H9 (cell line): ENCODE data around the gene CD52. TPM values are rescaled to one million over a fixed set of nuclear protein-coding genes. Genes with fewer than 3 reads are reported as not detected.

Experiments used
- DNase-seq: peaks from one replicate; pipeline ENCODE4 v3.0.0-alpha.2; 2017
- H2AFZ ChIP-seq: one replicate; pipeline ENCODE4 v1.6.1; 2013; ENCODE audit warnings: mild to moderate bottlenecking, low read length, control low read depth, moderate library complexity
- H2AK5ac ChIP-seq: 2 replicates; pipeline ENCODE4 v1.6.1; 2013; ENCODE audit warnings: low read length, control low read depth, mixed read lengths; ENCODE audit not compliant: insufficient read length
- H2BK120ac ChIP-seq: one replicate; pipeline ENCODE4 v1.6.1; 2013; ENCODE audit warnings: low read depth, mild to moderate bottlenecking, low read length, control low read depth, inconsistent platforms; ENCODE audit not compliant: poor library complexity, severe bottlenecking
- H2BK12ac ChIP-seq: 2 replicates; pipeline ENCODE4 v1.6.1; 2013; ENCODE audit warnings: low read length, control low read depth, mixed read lengths, low read depth; ENCODE audit not compliant: insufficient read length
- H2BK15ac ChIP-seq: 2 replicates; pipeline ENCODE4 v1.6.1; 2013; ENCODE audit warnings: low read depth, low read length, control low read depth
- H2BK20ac ChIP-seq: one replicate; pipeline ENCODE4 v1.6.1; 2013; ENCODE audit warnings: low read depth, mild to moderate bottlenecking, low read length, control low read depth, inconsistent platforms; ENCODE audit not compliant: poor library complexity, severe bottlenecking
- H2BK5ac ChIP-seq: 2 replicates; pipeline ENCODE4 v1.6.1; 2013; ENCODE audit warnings: low read length, control low read depth, mixed read lengths; ENCODE audit not compliant: insufficient read length
- H3K14ac ChIP-seq: 2 replicates; pipeline ENCODE4 v1.6.1; 2013; ENCODE audit warnings: low read length, control low read depth; ENCODE audit not compliant: insufficient read depth
- H3K18ac ChIP-seq: 2 replicates; pipeline ENCODE4 v1.6.1; 2013; ENCODE audit warnings: low read depth, mild to moderate bottlenecking, mixed read lengths, low read length, control low read depth; ENCODE audit not compliant: insufficient read length
- H3K23ac ChIP-seq: 2 replicates; pipeline ENCODE4 v1.6.1; 2013; ENCODE audit warnings: low read length, control low read depth, mixed read lengths, low read depth; ENCODE audit not compliant: insufficient read length
- H3K23me2 ChIP-seq: 2 replicates; pipeline ENCODE4 v1.6.1; 2013; ENCODE audit warnings: low read depth, mild to moderate bottlenecking, mixed read lengths, low read length, control low read depth; ENCODE audit not compliant: insufficient read length, poor library complexity, severe bottlenecking
- H3K27ac ChIP-seq: 2 replicates; pipeline ENCODE4 v1.5.1; 2013; ENCODE audit warnings: low read length, control low read depth, mixed read lengths, low read depth; ENCODE audit not compliant: insufficient read length
- H3K27me3 ChIP-seq: 2 replicates; pipeline ENCODE4 v1.6.1; 2013; ENCODE audit warnings: low read length, control low read depth, inconsistent platforms; ENCODE audit not compliant: insufficient read depth
- H3K4ac ChIP-seq: 2 replicates; pipeline ENCODE4 v1.6.1; 2013; ENCODE audit warnings: low read depth, mild to moderate bottlenecking, control low read depth, inconsistent platforms, low read length, moderate library complexity
- H3K4me1 ChIP-seq: 2 replicates; pipeline ENCODE4 v1.6.1; 2013; ENCODE audit warnings: low read length, control low read depth, inconsistent platforms; ENCODE audit not compliant: insufficient read depth
- H3K4me2 ChIP-seq: 2 replicates; pipeline ENCODE4 v1.6.1; 2013; ENCODE audit warnings: low read length, control low read depth, mixed read lengths; ENCODE audit not compliant: insufficient read length, insufficient read depth
- H3K56ac ChIP-seq: 2 replicates; pipeline ENCODE4 v1.6.1; 2013; ENCODE audit warnings: low read depth, mild to moderate bottlenecking, mixed read lengths, low read length, control low read depth; ENCODE audit not compliant: insufficient read length
- H3K79me1 ChIP-seq: 2 replicates; pipeline ENCODE4 v1.6.1; 2013; ENCODE audit warnings: low read depth, mild to moderate bottlenecking, moderate library complexity, low read length, control low read depth, inconsistent platforms; ENCODE audit not compliant: insufficient read depth, poor library complexity, severe bottlenecking
- H3K79me2 ChIP-seq: 2 replicates; pipeline ENCODE4 v1.6.1; 2013; ENCODE audit warnings: low read length, control low read depth, inconsistent platforms; ENCODE audit not compliant: insufficient read depth
- H3K9ac ChIP-seq: 2 replicates; pipeline ENCODE4 v1.6.1; 2013; ENCODE audit warnings: low read length, control low read depth, mixed read lengths; ENCODE audit not compliant: insufficient read length; ENCODE audit errors: extremely low read depth
- H3K9me3 ChIP-seq: one replicate; pipeline ENCODE4 v1.6.1; 2013; ENCODE audit warnings: low read depth, low read length, inconsistent platforms; ENCODE audit not compliant: control insufficient read depth
- H3T11ph ChIP-seq: one replicate; pipeline ENCODE4 v1.6.1; 2013; ENCODE audit warnings: mild to moderate bottlenecking, low read length, control low read depth, inconsistent platforms
- H4K20me1 ChIP-seq: one replicate; pipeline ENCODE4 v1.6.1; 2013; ENCODE audit not compliant: control insufficient read depth, insufficient read length, insufficient read depth
- H4K5ac ChIP-seq: 2 replicates; pipeline ENCODE4 v1.6.1; 2013; ENCODE audit warnings: low read depth, mild to moderate bottlenecking, mixed read lengths, low read length, control low read depth; ENCODE audit not compliant: insufficient read length
- H4K8ac ChIP-seq: replicated peaks from 2 replicates; pipeline ENCODE4 v1.6.1; 2013; ENCODE audit warnings: low read length, control low read depth, mixed read lengths, low read depth; ENCODE audit not compliant: insufficient read length
- H4K91ac ChIP-seq: 2 replicates; pipeline ENCODE4 v1.6.1; 2013; ENCODE audit warnings: low read depth, mild to moderate bottlenecking, moderate library complexity, mixed read lengths, low read length, control low read depth; ENCODE audit not compliant: insufficient read length
- H3K27ac Mint-ChIP-seq, 3 experiments: 2 replicates in 2 of 3; 3 replicates in 1 of 3; pipeline ENCODE4 v1.8.0; 2020 to 2021; ENCODE audit warnings: mixed read lengths in 3 of 3, mild to moderate bottlenecking in 1 of 3, moderate library complexity in 1 of 3
- H3K27me3 Mint-ChIP-seq: 2 replicates; pipeline ENCODE4 v1.8.0; 2021; ENCODE audit warnings: low read depth, mild to moderate bottlenecking, moderate library complexity, mixed read lengths
- H3K36me3 Mint-ChIP-seq, 3 experiments: 2 replicates in 2 of 3; 3 replicates in 1 of 3; pipeline ENCODE4 v1.8.0; 2020 to 2021; ENCODE audit warnings: low read depth in 3 of 3, mixed read lengths in 3 of 3; ENCODE audit not compliant: insufficient read depth in 1 of 3
- H3K4me1 Mint-ChIP-seq, 2 experiments: 2 replicates each; pipeline ENCODE4 v1.8.0; 2020; ENCODE audit warnings: mixed read lengths in 2 of 2
- H3K4me3 Mint-ChIP-seq, 2 experiments: 2 replicates in 1 of 2; 3 replicates in 1 of 2; pipeline ENCODE4 v1.8.0; 2020 to 2021; ENCODE audit warnings: mild to moderate bottlenecking in 2 of 2, mixed read lengths in 2 of 2, moderate library complexity in 1 of 2
- H3K9me3 Mint-ChIP-seq, 2 experiments: 2 replicates in 1 of 2; 3 replicates in 1 of 2; pipeline ENCODE4 v1.8.0; 2020; ENCODE audit warnings: mild to moderate bottlenecking in 2 of 2, mixed read lengths in 2 of 2, moderate library complexity in 1 of 2
- CTCF ChIP-seq: fragments of 200-600 bp; sonication (generic); conservative IDR thresholded peaks from 3 replicates; pipeline ENCODE4 v1.8.0; 2021; ENCODE audit warnings: antibody characterized with exemption, mild to moderate bottlenecking
- WGBS: extraction: QIAGEN DNeasy Blood & Tissue Kit; methylation state at CpG from one replicate; pipeline ENCODE4 v1.1.7; 2013; ENCODE audit warnings: missing lambda C conversion rate, low lambda C conversion rate, mixed read lengths; ENCODE audit not compliant: insufficient read length; ENCODE audit errors: extremely low coverage; 5-methylcytosine and 5-hydroxymethylcytosine counted together
- total RNA-seq: library from RNA; stranded (reverse); gene quantifications from 2 replicates; pipeline ENCODE4 v1.2.1, GENCODE V29; 2021

The CD52 gene
- total RNA-seq, 1 experiment from 2014 or later = 4.1 TPM

GRCh38 chr1:26353210-26353859 is 35.6 kb downstream of the CD52 start:
- Histone ChIP-seq H3K9ac (no peak overlapping the region), H3K27ac (no peak overlapping the region), H3T11ph (no peak overlapping the region), H2AFZ (no peak overlapping the region), H2BK120ac (no peak overlapping the region), H3K4ac (no peak overlapping the region), H4K8ac (no peak overlapping the region), H3K27me3 (no peaks in the 10 kb centered on the region), H3K23me2 (no peaks in the 10 kb centered on the region), H4K20me1 (no peaks in the 10 kb centered on the region), H3K79me1 (no peaks in the 10 kb centered on the region), H3K4me1 (peaks cover 3% of the 10 kb centered on the region), H2BK15ac (no peak overlapping the region), H3K18ac (no peak overlapping the region), H3K14ac (no peak overlapping the region; the same call in 1 of the 2 replicates), H3K79me2 (no peaks in the 10 kb centered on the region), H2AK5ac (no peak overlapping the region), H3K9me3 (no peaks in the 10 kb centered on the region), H2BK12ac (no peak overlapping the region), H4K5ac (no peak overlapping the region), H3K56ac (no peak overlapping the region), H2BK20ac (no peak overlapping the region), H4K91ac (no peak overlapping the region), H3K4me2 (no peak overlapping the region), H3K23ac (no peak overlapping the region), H2BK5ac (no peak overlapping the region)
- DNase-seq = no peak
- no peak overlapping the region for H3K27ac Mint-ChIP-seq
- no peaks in the 10 kb centered on the region for H3K36me3 Mint-ChIP-seq
- H3K4me3 Mint-ChIP-seq = no peak overlapping the region; a peak in 1 of 5 replicates
- WGBS = no CpG with 5 or more reads among the region's 4 CpGs
- no peak for TF ChIP-seq CTCF
- H3K4me1 Mint-ChIP-seq = peaks cover 35 to 47% of the 10 kb centered on the region in 2 experiments
- peaks cover 4% of the 10 kb centered on the region for H3K27me3 Mint-ChIP-seq
- no peaks in the 10 kb centered on the region for H3K9me3 Mint-ChIP-seq
